ENCODE results near the gene CIB4.

Gene CIB4

DNA sequence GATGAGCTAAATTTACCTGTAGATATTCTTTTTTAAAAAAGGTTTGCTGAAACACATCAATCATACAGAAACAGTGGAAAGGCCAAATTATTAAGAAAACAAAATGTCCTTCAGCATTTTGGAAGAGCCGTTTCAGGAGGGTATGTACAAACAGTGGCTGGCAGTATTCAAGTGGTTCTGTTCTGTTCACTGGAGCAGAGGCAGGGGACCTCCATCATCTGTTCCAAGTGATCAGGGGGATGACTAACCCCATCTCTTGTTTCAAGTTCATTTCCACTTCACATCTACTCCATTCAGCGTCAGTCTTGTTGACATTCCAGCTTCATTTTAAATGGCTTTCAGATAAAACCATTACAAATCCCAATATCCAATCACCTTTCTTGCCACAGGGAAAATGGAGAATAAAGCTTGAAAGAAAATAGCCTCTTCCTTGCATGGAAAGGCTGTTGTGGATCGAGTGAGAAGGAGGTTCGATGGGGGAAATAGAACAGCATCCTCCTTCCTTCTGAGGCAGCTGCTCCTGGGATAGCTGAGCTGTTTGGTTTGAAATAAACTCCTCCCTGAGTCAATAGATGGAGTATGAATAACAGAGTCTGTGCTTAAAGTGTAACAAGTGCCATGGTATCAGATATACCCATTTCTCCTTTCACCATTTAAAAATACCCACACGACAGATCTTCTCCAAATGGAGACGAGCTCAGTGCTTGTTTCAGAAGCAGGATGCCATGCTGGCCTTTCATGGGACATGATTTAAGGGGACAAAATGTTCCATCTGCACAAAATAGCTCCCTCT is 99.6 kb downstream of the CIB4 start:
- DNase-seq: peak; percentile 88

DNA sequence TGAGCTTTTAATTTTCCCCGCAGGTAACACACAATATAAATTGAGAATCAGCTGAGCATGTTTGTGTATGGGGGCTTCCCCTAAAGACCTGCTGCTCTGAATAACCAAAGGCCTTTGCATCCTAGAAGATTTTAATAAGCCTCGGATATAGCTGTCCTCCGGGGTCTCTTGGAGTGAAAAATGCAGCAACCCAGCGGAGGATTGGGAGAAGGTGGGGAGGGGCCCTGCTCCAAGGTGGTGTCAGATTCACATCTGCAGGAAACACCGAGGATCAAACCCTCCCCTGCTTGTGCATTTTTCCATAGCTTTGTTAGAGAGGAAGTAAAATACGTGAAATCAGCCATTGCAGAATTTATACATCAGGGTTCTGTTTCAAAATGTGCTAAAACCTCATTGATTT is 100.2 kb downstream of the CIB4 start:
- DNase-seq: peak; percentile 44

DNA sequence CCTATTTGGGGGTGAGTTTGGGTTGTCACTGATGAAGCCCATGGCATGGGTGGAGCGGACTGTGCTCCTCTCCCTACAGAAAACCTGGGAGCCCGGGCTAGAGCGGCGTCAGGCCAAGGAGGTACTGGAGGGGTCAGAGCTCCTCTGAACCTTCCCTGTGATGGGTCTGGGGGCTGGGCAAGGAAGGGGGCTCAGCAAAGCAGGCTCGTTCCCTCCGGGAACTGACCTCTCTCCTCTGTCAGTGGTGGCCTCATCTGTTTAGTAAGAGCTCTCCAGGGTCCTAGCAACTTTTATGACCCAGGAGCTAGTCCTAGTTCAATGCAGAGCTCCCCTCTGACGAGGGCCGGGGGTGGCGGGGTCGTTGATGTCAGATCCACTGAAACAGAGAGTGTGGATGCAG is 100.9 kb downstream of the CIB4 start:
- DNase-seq: no peak

DNA sequence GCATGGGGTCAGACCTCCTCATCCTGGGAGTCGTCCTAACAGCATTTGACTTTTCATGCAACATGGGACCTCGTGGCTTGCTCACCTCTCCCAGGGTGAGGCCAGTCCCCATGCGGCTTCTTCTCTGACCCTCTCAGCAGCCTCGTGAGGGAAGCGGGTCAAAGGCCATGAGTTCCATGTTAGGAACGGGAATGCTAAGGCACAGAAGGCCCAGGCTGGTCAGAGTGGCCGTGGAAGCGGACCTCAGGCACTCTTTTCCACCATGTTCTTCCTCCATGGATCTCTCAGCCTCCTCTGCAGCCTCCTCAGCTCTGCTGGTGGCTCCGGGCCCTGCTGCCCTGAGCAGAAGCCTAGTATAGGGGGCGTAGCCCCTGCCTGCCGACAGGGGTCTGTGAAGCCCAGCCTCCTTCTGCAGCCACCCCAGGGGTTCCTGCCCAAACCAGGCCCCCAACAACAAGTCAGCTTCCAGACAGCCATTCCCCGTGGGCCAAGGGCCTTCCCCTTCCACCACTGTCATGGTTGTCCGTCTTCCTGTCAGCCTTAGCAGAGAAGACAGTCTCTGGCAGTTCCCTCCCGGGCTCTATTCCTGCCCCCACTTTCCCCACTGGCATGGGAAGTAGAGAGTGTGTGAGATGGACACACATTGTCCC is 103.2 kb downstream of the CIB4 start:
- DNase-seq: no peak

DNA sequence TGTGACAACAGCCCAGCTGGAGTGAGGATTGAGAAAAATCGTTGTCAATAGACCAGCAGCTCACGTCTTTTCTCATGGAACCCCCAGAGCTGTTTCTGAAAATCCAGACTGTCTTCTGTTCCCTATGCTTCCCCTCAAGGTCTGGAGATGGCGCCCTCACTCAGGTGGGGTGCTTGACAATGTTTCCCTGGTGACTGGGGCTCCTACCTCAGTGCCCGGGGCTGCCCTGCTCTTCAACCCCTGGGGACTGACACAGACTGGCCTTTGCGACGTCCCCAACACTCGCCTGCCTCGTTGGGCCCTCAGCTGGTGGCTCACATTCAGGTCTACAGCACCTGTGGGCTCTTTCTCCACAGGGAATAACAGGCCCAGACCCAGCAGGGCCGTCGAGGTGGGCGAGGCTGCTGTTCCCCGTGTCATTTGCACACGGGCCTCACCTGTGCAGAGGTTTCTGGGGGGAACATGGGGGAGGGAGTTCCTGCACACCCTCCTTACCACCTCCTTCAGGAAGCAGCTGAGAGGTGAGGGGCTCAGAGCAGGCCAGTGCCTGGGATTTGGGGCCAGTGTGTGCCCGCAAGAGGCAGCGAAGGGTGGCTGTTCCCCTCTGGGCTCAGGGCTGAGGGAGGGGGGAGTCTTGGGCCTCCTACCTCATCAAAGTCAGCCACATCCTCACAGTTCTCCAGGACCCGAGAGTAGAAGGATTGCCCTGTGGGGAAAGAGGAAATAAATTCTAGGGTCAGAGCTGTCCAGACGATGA is 103.9 kb downstream of the CIB4 start:
- DNase-seq: no peak

DNA sequence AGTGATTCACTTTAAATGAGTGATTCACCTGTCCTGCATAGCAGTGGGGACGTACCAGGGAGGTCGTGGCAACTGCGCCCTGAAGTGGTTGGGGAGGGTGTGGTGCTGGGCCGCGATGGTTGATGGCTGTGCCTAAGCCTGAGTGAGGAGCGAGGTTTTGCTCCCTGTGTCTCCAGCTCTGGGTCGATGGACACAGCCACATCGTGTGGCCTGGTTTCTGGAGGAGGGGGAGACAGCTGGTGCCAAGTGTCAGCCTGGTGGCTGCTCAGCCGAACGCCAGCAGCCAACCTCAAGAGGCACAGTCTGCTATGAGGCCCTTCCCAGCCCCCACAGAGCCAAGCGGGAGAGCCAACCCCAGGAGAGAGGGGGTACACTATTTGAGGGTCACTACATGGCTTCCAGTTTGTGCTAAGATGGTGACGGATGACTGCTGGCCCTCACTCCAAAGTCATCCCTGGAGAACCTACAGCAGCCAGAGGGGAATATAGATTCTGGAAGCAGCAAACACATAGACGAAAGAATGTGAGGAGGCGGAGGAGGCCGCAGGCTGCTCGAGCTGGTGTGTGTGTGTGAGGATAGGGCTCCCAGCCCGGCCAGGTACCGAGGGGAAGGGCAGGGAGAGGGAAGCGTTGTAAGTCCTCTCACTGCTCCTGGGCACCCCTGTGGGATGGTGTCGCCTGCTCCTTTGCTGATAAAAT is 104.6 kb downstream of the CIB4 start:
- no peak for DNase-seq

DNA sequence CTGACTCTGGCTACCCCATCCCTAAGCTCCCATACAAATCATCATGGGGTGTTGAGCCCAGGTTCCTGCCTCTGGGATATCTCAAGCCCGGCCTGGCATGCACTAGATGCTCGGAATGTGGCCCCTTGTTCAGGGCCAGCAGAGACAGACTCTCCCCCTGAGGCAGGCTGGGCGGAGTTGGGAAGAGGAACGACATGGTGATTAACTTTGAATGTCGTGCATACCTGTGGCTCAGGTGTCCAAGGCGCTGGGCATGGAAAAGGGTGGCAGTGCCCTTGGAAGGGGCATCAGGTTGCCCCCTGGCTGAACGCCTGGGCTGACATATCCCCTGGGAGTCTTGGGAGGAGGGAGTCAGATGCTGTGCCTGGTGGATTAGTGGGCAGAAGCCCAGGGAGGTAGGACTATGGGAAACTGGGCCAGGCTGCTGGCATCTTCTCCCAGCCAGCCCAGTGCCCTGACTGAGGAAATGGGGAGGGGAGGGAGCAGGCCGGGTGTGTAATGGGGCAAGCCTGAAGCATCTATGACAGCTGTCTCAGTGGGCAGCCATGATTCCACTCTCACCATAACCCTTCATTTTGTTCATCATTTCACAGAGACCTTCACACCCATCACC is 105.4 kb downstream of the CIB4 start:
- DNase-seq: no peak

DNA sequence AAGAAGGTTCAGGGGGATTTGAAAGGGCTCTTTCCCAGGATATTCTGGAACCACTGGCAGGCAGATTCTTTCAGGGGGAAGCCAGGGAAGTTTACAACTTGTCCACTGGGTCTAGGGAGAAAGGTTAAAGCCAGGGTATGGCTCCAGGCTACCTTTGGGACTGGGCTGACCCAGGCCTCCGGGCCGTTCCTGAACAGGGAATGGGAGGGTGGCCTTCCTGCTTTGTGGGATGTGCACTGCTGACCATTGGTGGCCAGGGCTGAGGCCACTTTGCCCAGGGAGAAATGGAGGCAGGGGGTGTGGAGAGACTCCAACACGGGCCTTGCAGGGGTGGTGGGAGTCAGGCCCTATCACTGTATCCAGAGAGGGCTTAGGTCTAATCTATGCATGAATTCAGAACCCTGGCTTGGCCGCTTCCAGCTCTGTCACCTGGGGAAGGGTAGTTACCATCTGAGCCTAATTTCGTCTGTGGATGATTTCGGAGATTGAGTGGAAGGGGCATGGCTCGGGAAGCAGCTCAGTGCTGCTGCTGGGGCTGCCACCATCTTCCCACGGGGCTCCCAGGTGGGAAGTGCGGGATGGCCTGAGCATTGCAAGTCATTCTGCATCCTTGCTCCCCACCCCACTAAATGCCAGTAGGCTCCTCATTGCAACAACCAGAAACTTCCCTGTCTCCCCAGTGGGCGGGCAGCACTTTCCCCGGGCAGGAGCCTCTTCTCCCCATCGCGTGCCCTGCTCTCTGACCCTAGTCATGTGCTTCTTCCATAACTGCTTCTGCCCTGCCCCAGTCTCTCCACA is 106.1 kb downstream of the CIB4 start:
- DNase-seq: no peak

DNA sequence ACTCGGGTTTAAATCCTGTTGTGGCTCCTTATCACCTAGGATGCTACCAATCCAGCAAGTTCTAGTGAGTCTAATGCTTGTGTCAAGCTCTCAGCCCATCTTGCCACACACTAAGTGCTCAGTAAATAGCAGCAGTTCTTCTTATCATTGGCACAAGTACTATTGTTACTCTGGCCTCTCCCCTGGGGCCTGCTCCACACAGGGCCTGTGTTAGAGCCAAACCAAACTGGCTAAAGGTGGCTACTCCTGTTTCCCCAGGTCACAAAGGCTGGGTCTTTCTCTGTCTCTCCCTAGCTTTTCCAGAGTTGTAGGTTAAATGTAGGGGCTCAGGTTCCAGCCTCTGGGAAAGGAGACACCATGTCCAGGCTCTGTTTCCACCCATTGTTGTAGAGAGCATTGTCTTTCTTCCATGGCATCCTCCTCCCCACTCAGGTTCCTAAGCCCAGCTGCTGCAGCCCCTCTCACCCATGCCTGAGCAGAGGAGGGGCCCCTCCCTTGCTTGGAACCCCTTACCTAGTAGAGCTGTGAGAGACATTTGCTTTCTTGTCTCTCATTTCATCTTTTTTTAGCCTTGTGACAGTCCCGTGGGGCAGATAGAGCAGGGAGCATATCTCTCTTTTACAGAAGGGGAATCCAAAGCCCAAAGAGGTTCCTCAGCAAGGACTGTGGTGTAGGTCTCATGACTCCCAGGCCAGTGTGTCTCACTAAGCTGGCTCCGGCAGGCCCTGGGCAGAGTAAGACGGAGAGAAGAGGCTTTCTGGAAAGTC is 106.9 kb downstream of the CIB4 start:
- DNase-seq: no peak

DNA sequence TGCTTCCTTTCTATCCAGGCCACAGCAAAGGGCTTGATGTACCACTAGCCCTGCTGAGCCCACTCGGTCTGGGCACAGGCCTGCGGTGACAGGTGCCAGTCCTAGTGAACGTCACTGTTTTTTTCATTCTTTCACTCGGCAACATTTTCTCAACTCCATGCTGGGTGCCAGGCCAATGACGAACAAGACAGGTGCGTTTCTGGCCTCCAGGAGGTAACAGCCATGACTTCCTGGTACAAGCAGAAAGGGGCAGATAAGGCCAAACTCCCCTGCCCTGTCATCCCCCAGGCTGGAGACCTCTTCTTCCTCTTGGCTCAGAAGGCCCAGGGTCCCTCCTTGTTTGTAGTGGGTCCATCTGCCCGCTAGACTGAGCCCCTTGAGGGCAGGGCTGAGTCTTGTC is 107.5 kb downstream of the CIB4 start:
- DNase-seq: no peak

DNA sequence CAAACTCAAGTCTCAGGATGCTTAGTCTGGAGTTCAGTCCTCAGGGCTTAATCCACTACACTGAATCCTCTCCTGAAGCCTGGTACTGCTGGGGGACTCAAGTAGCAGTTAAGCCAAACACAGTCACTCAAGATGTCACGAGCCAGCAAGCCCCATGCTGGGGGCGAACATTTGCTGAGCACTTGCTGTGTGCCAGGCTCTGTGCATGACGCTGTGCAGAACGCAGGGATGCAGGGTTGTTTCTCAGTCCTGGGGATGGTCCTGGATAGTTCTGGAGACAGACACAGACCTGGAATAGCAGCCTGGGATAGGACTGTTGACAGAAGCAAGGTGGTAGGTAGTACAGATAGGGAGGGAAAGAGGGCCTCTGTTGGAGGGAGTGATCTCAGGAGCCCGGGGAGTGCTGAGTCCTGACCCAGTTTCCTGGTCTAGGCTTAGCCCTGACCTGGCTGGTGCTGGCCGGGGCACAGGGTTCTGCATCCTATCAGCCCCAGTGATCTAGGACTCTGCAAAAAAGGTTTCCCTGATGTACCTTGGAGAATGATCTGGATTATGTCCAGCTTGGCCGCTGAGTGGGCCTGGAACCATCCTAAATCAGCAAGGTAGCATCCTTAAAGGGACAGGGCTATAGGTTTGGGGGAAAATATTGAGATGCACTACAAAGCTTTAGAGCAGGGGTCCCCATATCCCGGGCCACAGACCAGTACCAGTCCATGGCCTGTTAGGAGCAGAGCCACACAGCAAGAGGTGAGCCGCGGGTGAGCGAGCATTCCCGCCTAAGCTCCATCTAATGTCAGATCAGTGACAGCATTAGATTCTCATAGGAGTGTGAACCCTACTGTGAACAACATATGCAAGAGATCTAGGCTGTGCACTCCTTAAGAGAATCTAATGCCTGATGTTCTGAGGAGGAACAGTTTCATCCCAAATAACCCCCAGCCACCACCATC is 108.6 kb downstream of the CIB4 start:
- DNase-seq: no peak
